Measurements from ENCODE around the gene HAVCR1. TPM values are rescaled to one million over a fixed set of nuclear protein-coding genes. Genes with fewer than 3 reads are reported as not detected.

Gene HAVCR1
- polyA plus RNA-seq, 1 donor (not counting 4 experiments of a cell fraction or from before 2014, with no cell fraction given), result not detected

DNA sequence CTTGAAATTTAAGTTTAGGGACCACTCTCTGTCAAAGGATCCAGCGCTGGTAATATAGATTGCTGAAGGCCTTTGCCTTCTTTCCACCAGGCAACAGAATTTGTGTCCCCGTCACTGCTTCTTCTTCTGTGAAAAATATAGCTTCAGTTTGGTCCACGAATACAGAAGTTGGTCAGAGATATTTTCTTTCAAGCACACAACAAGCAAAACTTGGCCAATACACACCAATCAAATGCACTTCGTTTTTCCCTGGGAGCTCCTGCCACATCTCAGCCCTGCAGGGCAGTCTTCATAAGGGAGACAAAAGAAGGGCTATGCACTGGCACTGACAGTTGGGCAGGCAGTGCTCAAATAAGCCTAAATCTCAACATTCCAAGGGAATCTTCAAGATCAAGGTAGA, 27.0 kb upstream of the HAVCR1 start:
- Histone ChIP-seq H3K9me1 (ENCODE audit: control insufficient read depth, extremely low read depth, insufficient read depth, low read length) (no peaks in the 10 kb centered on the region), H3K27me3 (ENCODE audit: control insufficient read depth, extremely low read depth, insufficient read depth, low read length) (no peaks in the 10 kb centered on the region), H3K9me3 (ENCODE audit: control insufficient read depth, low read depth, low read length) (no peaks in the 10 kb centered on the region), H3K9ac (ENCODE audit: control insufficient read depth, extremely low read depth, insufficient read depth, low read length) (no peak overlapping the region), H3K79me2 (ENCODE audit: control insufficient read depth, insufficient read depth, low read length) (no peaks in the 10 kb centered on the region), H3K4me3 (ENCODE audit: control insufficient read depth in 2 of 3, extremely low read depth in 1 of 3, insufficient read depth in 2 of 3, low read depth in 1 of 3, low read length in 3 of 3) (no peak overlapping the region), H3K36me3 (ENCODE audit: control insufficient read depth in 2 of 2, extremely low read depth in 1 of 2, insufficient read depth in 2 of 2, low read length in 2 of 2) (no peaks in the 10 kb centered on the region), H3K4me1 (ENCODE audit: control insufficient read depth, extremely low read depth, insufficient read depth, low read length) (no peaks in the 10 kb centered on the region), H3K4me2 (ENCODE audit: control insufficient read depth, extremely low read depth, insufficient read depth, low read depth, low read length) (no peak overlapping the region), H4K20me1 (ENCODE audit: control insufficient read depth, extremely low read depth, insufficient read depth, low read length) (no peaks in the 10 kb centered on the region), H2AFZ (ENCODE audit: control insufficient read depth, low read length) (no peak overlapping the region), H3K27ac (ENCODE audit: control insufficient read depth, insufficient read depth, low read length) (no peak overlapping the region)
- dilution Hi-C loops (cut with MboI; ENCODE audit: extremely low pct_ligation_motif_present, low sequenced_read_pairs), result no loop called here
- DNase-seq (ENCODE audit: low read depth, low spot score) (no peak), FAIRE-seq (no peak)
- TF ChIP-seq EZH2 (IDR thresholded peaks at IDR 0.05; ENCODE audit: low read length), result no peak
- TF ChIP-seq, protein P1, sequence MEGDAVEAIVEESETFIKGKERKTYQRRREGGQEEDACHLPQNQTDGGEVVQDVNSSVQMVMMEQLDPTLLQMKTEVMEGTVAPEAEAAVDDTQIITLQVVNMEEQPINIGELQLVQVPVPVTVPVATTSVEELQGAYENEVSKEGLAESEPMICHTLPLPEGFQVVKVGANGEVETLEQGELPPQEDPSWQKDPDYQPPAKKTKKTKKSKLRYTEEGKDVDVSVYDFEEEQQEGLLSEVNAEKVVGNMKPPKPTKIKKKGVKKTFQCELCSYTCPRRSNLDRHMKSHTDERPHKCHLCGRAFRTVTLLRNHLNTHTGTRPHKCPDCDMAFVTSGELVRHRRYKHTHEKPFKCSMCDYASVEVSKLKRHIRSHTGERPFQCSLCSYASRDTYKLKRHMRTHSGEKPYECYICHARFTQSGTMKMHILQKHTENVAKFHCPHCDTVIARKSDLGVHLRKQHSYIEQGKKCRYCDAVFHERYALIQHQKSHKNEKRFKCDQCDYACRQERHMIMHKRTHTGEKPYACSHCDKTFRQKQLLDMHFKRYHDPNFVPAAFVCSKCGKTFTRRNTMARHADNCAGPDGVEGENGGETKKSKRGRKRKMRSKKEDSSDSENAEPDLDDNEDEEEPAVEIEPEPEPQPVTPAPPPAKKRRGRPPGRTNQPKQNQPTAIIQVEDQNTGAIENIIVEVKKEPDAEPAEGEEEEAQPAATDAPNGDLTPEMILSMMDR (optimal IDR thresholded peaks at IDR 0.05 in 1 of 3, IDR thresholded peaks at IDR 0.05 in 1 of 3, conservative IDR thresholded peaks at IDR 0.05 in 1 of 3; ENCODE audit: extremely low read depth in 1 of 3, insufficient read depth in 2 of 3, low read length in 3 of 3), result no peak

DNA sequence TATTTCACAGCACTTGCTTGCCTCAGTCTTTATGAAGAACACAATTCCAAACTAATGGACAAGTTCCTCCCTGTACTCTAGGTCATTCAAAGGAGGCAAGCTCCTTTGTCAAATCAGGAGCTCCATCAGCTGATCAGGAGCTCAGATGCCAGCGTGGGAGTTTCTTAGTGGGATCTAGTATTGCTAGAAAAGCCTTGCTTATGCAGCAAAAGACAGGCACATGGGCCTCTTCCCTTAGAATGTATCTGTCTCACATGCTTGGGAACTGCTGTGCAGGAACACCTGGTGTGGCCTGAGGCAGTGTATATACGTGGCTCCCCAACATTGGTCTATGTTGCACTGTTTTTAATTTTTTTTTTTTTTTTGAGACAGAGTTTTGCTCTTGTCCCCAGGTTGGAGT, 21.4 kb upstream of the HAVCR1 start:
- Histone ChIP-seq H3K4me2 (ENCODE audit: control insufficient read depth, extremely low read depth, insufficient read depth, low read depth, low read length) (no peak overlapping the region), H3K36me3 (ENCODE audit: control insufficient read depth in 2 of 2, extremely low read depth in 1 of 2, insufficient read depth in 2 of 2, low read length in 2 of 2) (no peaks in the 10 kb centered on the region), H3K4me1 (ENCODE audit: control insufficient read depth, extremely low read depth, insufficient read depth, low read length) (no peaks in the 10 kb centered on the region), H3K27ac (ENCODE audit: control insufficient read depth, insufficient read depth, low read length) (no peak overlapping the region), H3K4me3 (ENCODE audit: control insufficient read depth in 2 of 3, extremely low read depth in 1 of 3, insufficient read depth in 2 of 3, low read depth in 1 of 3, low read length in 3 of 3) (no peak overlapping the region), H4K20me1 (ENCODE audit: control insufficient read depth, extremely low read depth, insufficient read depth, low read length) (no peaks in the 10 kb centered on the region), H3K9ac (ENCODE audit: control insufficient read depth, extremely low read depth, insufficient read depth, low read length) (no peak overlapping the region), H3K9me3 (ENCODE audit: control insufficient read depth, low read depth, low read length) (no peaks in the 10 kb centered on the region), H3K9me1 (ENCODE audit: control insufficient read depth, extremely low read depth, insufficient read depth, low read length) (no peaks in the 10 kb centered on the region), H3K79me2 (ENCODE audit: control insufficient read depth, insufficient read depth, low read length) (no peaks in the 10 kb centered on the region), H3K27me3 (ENCODE audit: control insufficient read depth, extremely low read depth, insufficient read depth, low read length) (no peaks in the 10 kb centered on the region), H2AFZ (ENCODE audit: control insufficient read depth, low read length) (no peak overlapping the region)
- DNase-seq (ENCODE audit: low read depth, low spot score) (no peak), FAIRE-seq (no peak)
- dilution Hi-C loops (cut with MboI; ENCODE audit: extremely low pct_ligation_motif_present, low sequenced_read_pairs), result no loop called here
- TF ChIP-seq EZH2 (IDR thresholded peaks at IDR 0.05; ENCODE audit: low read length), result no peak
- TF ChIP-seq, protein P1 (optimal IDR thresholded peaks at IDR 0.05 in 1 of 3, IDR thresholded peaks at IDR 0.05 in 1 of 3, conservative IDR thresholded peaks at IDR 0.05 in 1 of 3; ENCODE audit: extremely low read depth in 1 of 3, insufficient read depth in 2 of 3, low read length in 3 of 3), result no peak
